Kidney capillary endothelial cell (primary cell): ENCODE measurements around the gene ZNF579.
"Not testable (repeated sequence)": the region's sequence is repeated elsewhere in the genome, so short reads cannot be mapped to it uniquely, and the experiment has no call there.

ENCODE experiments used
- DNase-seq: peaks from one replicate; pipeline ENCODE4 v3.0.0-alpha.2; 2018; ENCODE audit warnings: low spot score

ZNF579 gene

GRCh38 chr19:55539090-55539984 is 41.3 kb downstream of the ZNF579 start:
- no peak for DNase-seq

GRCh38 chr19:55538132-55538531 is 42.5 kb downstream of the ZNF579 start:
- DNase-seq = no peak

- no peak for DNase-seq
Observed at GRCh38 chr19:55537741-55538111, 42.9 kb downstream of the ZNF579 start.

GRCh38 chr19:55536951-55537740 is 43.5 kb downstream of the ZNF579 start, which contains the start of gene SBK2:
Gene SBK2, minus strand, starts transcription at chr19:55537133. Its CDS starts 839 bp downstream, at chr19:55536294.
- no peak for DNase-seq

GRCh38 chr19:55536366-55536765 is 44.3 kb downstream of the ZNF579 start:
- DNase-seq = no peak

- DNase-seq = no peak
Observed at GRCh38 chr19:55535965-55536350, 44.7 kb downstream of the ZNF579 start.

- no peak for DNase-seq
Observed at GRCh38 chr19:55535173-55535964, 45.3 kb downstream of the ZNF579 start.

- DNase-seq = not testable (repeated sequence)
Observed at GRCh38 chr19:55534280-55534679, 46.4 kb downstream of the ZNF579 start.

GRCh38 chr19:55530996-55531395 is 49.7 kb downstream of the ZNF579 start:
- no peak for DNase-seq

- DNase-seq = no peak
Observed at GRCh38 chr19:55529636-55530234, 50.9 kb downstream of the ZNF579 start.

GRCh38 chr19:55528030-55528803 is 52.4 kb downstream of the ZNF579 start:
- DNase-seq = no peak

- DNase-seq = no peak
Observed at GRCh38 chr19:55527197-55528029, 53.2 kb downstream of the ZNF579 start.
